ENCODE measurements around the gene BLOC1S5. TPM values are rescaled to one million over a fixed set of nuclear protein-coding genes. Genes with fewer than 3 reads are reported as not detected.

Gene BLOC1S5
- total and polyA plus RNA-seq, 9 of the 15 experiments (the other 6 are each of a cell fraction or from before 2014, with no cell fraction given), result 8.5 to 41.0 (median 27.7) TPM

- TF ChIP-seq MYNN (IDR thresholded peaks at IDR 0.05) (0 out of 2 replicates have a peak, but pooled peaks have one; percentile 30), MYNN (CRISPR knock-in tag; IDR thresholded peaks at IDR 0.05) (no peak), ZNF384 (IDR thresholded peaks at IDR 0.05; ENCODE audit: low read depth, low read length) (peak; percentile 91), CEBPG (CRISPR knock-in tag; IDR thresholded peaks at IDR 0.05) (peak; percentile 91), CEBPG (tag; conservative IDR thresholded peaks at IDR 0.05 in 1 of 2, IDR thresholded peaks at IDR 0.05 in 1 of 2) (peak; percentile 73 to 87), BDP1 (IDR thresholded peaks at IDR 0.05; ENCODE audit: insufficient read depth, insufficient read length) (no peak), PURB (CRISPR knock-in tag; IDR thresholded peaks at IDR 0.05; ENCODE audit: low read depth) (no peak), ZNF121 (CRISPR knock-in tag; conservative IDR thresholded peaks at IDR 0.05) (peak; percentile 83), SMARCA4 (IDR thresholded peaks at IDR 0.05) (peak; percentile 90), L3MBTL2 (IDR thresholded peaks at IDR 0.05) (no peak), KLF10 (CRISPR knock-in tag; IDR thresholded peaks at IDR 0.05) (no peak), SMARCA5 (IDR thresholded peaks at IDR 0.05) (peak; percentile 87), STAT5B (CRISPR knock-in tag; IDR thresholded peaks at IDR 0.05) (no peak), FOSL1 (tag; conservative IDR thresholded peaks at IDR 0.05) (peak; percentile 97), E2F4 (CRISPR knock-in tag; IDR thresholded peaks at IDR 0.05; ENCODE audit: low read depth) (no peak), RCOR1 (IDR thresholded peaks at IDR 0.05; ENCODE audit: borderline replicate concordance in 1 of 2, low read depth in 2 of 2, low read length in 2 of 2) (no peak), FOS (IDR thresholded peaks at IDR 0.05; ENCODE audit: extremely low read depth, insufficient read length) (peak; percentile 9), EP300 (IDR thresholded peaks at IDR 0.05; ENCODE audit: low read length) (peak; percentile 38; the same call in 1 of the 2 replicates), HMBOX1 (IDR thresholded peaks at IDR 0.05) (peak; percentile 47; the same call in 1 of the 2 replicates), CBX5 (IDR thresholded peaks at IDR 0.05; ENCODE audit: borderline replicate concordance, low read depth) (no peak), ZNF143 (CRISPR knock-in tag; IDR thresholded peaks at IDR 0.05) (no peak), TRIM24 (IDR thresholded peaks at IDR 0.05) (peak in 1 of 2 experiments; percentile 48; a peak in 2 of 4 replicates), TEAD2 (tag; IDR thresholded peaks at IDR 0.05) (peak; percentile 57; the same call in 1 of the 2 replicates), ZNF644 (tag; IDR thresholded peaks at IDR 0.05; ENCODE audit: low read depth) (no peak), SRF (CRISPR knock-in tag; IDR thresholded peaks at IDR 0.05) (peak in 1 of 2 experiments; percentile 69; a peak in 1 of 4 replicates), RBM25 (IDR thresholded peaks at IDR 0.05; ENCODE audit: low read depth, low read length, severe bottlenecking) (peak; percentile 52), ATF2 (CRISPR knock-in tag; IDR thresholded peaks at IDR 0.05) (no peak), POU5F1 (IDR thresholded peaks at IDR 0.05; ENCODE audit: borderline replicate concordance, low read depth, low read length, partially characterized antibody) (no peak)
These were observed 20.9 kb upstream of the BLOC1S5 start (continued) for GRCh38 chr6:8085053-8085511.
